ENCODE results near the gene UPK3A. TPM values are rescaled to one million over a fixed set of nuclear protein-coding genes. Genes with fewer than 3 reads are reported as not detected.

UPK3A gene
- total and polyA plus RNA-seq, 2 experiments from 2014 or later = 0.47 TPM; not detected in 1

DNA sequence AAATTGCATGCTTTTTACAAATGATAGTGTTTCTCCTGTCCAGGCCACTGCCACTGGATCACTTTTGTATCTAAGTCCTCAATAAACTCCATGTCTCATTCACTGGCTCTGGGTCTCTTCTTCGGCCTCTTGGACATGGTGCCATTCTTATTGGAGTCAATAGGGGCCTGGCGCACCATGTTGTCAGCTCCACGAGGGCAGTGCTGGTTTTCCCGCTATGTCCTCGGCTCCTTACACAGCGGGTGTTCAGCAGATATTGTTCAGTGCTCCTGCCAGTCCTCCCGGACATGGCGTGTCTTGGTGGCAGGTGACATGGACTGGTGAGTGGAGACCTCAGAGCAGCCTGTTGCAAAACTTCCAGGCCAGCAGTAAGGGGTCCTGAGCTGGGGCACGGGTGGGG lies 21.4 kb downstream of the UPK3A start (continued):
- no peak for TF ChIP-seq STAT1 (IDR thresholded peaks at IDR 0.05; ENCODE audit: unreplicated experiment)
- TF ChIP-seq, protein P1, sequence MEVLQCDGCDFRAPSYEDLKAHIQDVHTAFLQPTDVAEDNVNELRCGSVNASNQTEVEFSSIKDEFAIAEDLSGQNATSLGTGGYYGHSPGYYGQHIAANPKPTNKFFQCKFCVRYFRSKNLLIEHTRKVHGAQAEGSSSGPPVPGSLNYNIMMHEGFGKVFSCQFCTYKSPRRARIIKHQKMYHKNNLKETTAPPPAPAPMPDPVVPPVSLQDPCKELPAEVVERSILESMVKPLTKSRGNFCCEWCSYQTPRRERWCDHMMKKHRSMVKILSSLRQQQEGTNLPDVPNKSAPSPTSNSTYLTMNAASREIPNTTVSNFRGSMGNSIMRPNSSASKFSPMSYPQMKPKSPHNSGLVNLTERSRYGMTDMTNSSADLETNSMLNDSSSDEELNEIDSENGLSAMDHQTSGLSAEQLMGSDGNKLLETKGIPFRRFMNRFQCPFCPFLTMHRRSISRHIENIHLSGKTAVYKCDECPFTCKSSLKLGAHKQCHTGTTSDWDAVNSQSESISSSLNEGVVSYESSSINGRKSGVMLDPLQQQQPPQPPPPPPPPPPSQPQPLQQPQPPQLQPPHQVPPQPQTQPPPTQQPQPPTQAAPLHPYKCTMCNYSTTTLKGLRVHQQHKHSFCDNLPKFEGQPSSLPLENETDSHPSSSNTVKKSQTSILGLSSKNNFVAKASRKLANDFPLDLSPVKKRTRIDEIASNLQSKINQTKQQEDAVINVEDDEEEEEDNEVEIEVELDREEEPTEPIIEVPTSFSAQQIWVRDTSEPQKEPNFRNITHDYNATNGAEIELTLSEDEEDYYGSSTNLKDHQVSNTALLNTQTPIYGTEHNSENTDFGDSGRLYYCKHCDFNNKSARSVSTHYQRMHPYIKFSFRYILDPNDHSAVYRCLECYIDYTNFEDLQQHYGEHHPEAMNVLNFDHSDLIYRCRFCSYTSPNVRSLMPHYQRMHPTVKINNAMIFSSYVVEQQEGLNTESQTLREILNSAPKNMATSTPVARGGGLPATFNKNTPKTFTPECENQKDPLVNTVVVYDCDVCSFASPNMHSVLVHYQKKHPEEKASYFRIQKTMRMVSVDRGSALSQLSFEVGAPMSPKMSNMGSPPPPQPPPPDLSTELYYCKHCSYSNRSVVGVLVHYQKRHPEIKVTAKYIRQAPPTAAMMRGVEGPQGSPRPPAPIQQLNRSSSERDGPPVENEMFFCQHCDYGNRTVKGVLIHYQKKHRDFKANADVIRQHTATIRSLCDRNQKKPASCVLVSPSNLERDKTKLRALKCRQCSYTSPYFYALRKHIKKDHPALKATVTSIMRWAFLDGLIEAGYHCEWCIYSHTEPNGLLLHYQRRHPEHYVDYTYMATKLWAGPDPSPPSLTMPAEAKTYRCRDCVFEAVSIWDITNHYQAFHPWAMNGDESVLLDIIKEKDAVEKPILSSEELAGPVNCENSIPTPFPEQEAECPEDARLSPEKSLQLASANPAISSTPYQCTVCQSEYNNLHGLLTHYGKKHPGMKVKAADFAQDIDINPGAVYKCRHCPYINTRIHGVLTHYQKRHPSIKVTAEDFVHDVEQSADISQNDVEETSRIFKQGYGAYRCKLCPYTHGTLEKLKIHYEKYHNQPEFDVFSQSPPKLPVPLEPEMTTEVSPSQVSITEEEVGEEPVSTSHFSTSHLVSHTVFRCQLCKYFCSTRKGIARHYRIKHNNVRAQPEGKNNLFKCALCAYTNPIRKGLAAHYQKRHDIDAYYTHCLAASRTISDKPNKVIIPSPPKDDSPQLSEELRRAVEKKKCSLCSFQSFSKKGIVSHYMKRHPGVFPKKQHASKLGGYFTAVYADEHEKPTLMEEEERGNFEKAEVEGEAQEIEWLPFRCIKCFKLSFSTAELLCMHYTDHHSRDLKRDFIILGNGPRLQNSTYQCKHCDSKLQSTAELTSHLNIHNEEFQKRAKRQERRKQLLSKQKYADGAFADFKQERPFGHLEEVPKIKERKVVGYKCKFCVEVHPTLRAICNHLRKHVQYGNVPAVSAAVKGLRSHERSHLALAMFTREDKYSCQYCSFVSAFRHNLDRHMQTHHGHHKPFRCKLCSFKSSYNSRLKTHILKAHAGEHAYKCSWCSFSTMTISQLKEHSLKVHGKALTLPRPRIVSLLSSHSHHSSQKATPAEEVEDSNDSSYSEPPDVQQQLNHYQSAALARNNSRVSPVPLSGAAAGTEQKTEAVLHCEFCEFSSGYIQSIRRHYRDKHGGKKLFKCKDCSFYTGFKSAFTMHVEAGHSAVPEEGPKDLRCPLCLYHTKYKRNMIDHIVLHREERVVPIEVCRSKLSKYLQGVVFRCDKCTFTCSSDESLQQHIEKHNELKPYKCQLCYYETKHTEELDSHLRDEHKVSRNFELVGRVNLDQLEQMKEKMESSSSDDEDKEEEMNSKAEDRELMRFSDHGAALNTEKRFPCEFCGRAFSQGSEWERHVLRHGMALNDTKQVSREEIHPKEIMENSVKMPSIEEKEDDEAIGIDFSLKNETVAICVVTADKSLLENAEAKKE (CRISPR knock-in tag; IDR thresholded peaks at IDR 0.05) = no peak
- TF ChIP-seq, protein P2, sequence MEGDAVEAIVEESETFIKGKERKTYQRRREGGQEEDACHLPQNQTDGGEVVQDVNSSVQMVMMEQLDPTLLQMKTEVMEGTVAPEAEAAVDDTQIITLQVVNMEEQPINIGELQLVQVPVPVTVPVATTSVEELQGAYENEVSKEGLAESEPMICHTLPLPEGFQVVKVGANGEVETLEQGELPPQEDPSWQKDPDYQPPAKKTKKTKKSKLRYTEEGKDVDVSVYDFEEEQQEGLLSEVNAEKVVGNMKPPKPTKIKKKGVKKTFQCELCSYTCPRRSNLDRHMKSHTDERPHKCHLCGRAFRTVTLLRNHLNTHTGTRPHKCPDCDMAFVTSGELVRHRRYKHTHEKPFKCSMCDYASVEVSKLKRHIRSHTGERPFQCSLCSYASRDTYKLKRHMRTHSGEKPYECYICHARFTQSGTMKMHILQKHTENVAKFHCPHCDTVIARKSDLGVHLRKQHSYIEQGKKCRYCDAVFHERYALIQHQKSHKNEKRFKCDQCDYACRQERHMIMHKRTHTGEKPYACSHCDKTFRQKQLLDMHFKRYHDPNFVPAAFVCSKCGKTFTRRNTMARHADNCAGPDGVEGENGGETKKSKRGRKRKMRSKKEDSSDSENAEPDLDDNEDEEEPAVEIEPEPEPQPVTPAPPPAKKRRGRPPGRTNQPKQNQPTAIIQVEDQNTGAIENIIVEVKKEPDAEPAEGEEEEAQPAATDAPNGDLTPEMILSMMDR (conservative IDR thresholded peaks at IDR 0.05; ENCODE audit: low read depth in 2 of 2) = no peak

DNA sequence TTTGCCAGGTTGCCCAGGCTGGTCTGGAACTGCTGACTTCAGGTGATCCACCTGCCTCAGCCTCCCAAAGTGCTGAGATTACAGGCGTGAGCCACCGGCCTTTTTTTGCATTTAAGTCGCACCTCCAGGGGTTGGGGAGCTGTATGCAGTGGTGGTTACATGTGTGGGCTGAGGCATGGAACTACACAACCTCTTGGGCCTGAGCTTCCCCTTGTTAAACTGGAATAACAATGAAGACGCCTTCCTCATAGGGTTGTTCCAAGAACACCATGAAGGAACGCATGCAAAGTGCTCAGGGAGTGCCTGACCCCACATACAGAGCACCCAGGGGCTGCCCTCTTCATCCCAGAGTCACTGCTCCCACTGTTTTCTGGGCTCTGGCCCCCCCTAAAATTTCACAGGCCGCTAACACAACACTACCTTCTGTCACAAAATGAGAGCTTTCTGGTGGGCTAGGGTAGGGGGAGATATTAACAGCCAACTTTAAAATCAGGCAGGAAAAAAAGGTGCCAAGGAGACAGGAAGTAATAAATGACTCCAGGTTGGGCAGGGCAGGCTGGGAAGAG lies 23.7 kb downstream of the UPK3A start:
- H3K36me3 ChIP-seq (ENCODE audit: insufficient read depth) = no peaks in the 10 kb centered on the region
- H3K27ac ChIP-seq (ENCODE audit: low read depth) = peak overlapping the region; percentile 92
- Mint-ChIP-seq H3K4me3 (peak overlapping the region; percentile 75), H3K9me3 (no peaks in the 10 kb centered on the region), H3K36me3 (ENCODE audit: low read depth) (peaks cover 6% of the 10 kb centered on the region; the same call in 2 of the 3 replicates), H3K27me3 (ENCODE audit: insufficient read depth, low read depth, poor library complexity) (peaks cover 21% of the 10 kb centered on the region), H3K4me1 (peaks cover 30% of the 10 kb centered on the region), H3K27ac (peak overlapping the region; percentile 93)
- H3K27me3 ChIP-seq (ENCODE audit: insufficient read depth) = no peaks in the 10 kb centered on the region; the same call in 1 of the 2 replicates
- H3K9me2 ChIP-seq (ENCODE audit: insufficient read depth) = 0 out of 2 replicates have a peak, but pooled peaks cover 3% of the 10 kb centered on the region
- peaks cover 14% of the 10 kb centered on the region for H3F3A ChIP-seq (replicated peaks; ENCODE audit: low read depth)
- H3K79me2 ChIP-seq (replicated peaks; ENCODE audit: insufficient read depth) = peaks cover 29% of the 10 kb centered on the region
- H3K4me1 ChIP-seq (ENCODE audit: insufficient read depth) = peaks cover 20% of the 10 kb centered on the region
- H2AFZ ChIP-seq = peak overlapping the region; percentile 98
- peak overlapping the region; percentile 95 for H3K4me3 ChIP-seq
- ATAC-seq (no peak), DNase-seq (ENCODE audit: low spot score) (no peak)
- H4K20me1 ChIP-seq (replicated peaks; ENCODE audit: insufficient read depth) = peaks cover 10% of the 10 kb centered on the region
- no peak for TF ChIP-seq POLR2AphosphoS5 (IDR thresholded peaks at IDR 0.05; ENCODE audit: low read depth)
- TF ChIP-seq, protein P3, sequence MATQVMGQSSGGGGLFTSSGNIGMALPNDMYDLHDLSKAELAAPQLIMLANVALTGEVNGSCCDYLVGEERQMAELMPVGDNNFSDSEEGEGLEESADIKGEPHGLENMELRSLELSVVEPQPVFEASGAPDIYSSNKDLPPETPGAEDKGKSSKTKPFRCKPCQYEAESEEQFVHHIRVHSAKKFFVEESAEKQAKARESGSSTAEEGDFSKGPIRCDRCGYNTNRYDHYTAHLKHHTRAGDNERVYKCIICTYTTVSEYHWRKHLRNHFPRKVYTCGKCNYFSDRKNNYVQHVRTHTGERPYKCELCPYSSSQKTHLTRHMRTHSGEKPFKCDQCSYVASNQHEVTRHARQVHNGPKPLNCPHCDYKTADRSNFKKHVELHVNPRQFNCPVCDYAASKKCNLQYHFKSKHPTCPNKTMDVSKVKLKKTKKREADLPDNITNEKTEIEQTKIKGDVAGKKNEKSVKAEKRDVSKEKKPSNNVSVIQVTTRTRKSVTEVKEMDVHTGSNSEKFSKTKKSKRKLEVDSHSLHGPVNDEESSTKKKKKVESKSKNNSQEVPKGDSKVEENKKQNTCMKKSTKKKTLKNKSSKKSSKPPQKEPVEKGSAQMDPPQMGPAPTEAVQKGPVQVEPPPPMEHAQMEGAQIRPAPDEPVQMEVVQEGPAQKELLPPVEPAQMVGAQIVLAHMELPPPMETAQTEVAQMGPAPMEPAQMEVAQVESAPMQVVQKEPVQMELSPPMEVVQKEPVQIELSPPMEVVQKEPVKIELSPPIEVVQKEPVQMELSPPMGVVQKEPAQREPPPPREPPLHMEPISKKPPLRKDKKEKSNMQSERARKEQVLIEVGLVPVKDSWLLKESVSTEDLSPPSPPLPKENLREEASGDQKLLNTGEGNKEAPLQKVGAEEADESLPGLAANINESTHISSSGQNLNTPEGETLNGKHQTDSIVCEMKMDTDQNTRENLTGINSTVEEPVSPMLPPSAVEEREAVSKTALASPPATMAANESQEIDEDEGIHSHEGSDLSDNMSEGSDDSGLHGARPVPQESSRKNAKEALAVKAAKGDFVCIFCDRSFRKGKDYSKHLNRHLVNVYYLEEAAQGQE (IDR thresholded peaks at IDR 0.05; ENCODE audit: unreplicated experiment) = no peak
- TF ChIP-seq, protein P2 (conservative IDR thresholded peaks at IDR 0.05; ENCODE audit: low read depth in 2 of 2) = no peak
- no peak for TF ChIP-seq ZNF114 (CRISPR knock-in tag; IDR thresholded peaks at IDR 0.05)
- TF ChIP-seq CREB1 (CRISPR knock-in tag; IDR thresholded peaks at IDR 0.05; ENCODE audit: low read depth) = no peak
- TF ChIP-seq EZH2 (IDR thresholded peaks at IDR 0.05; ENCODE audit: low read depth, unreplicated experiment) = no peak
- TF ChIP-seq EZH2phosphoT487 (IDR thresholded peaks at IDR 0.05; ENCODE audit: unreplicated experiment) = no peak
- H3K4me2 ChIP-seq = peak overlapping the region; percentile 79

Measured in GM23338 (cell line).